Endothelial cell of umbilical vein (primary cell): ENCODE measurements around the gene KRT6C.

Experiments
- CTCF ChIP-seq, 2 donors: IDR thresholded peaks; 1 replicate in 1 of 2; 2 replicates in 1 of 2; pipeline ENCODE4 v1.5.1; 2011; ENCODE audit warnings: low read length in 2 of 2, mild to moderate bottlenecking in 2 of 2, moderate library complexity in 2 of 2, control low read depth in 1 of 2, inconsistent platforms in 1 of 2, low read depth in 1 of 2; ENCODE audit not compliant: insufficient read depth in 1 of 2; ENCODE audit errors: extremely low read depth in 1 of 2
- EZH2 ChIP-seq: IDR thresholded peaks from 2 replicates; pipeline ENCODE4 v1.6.1; 2012; ENCODE audit warnings: borderline replicate concordance, low read depth, mild to moderate bottlenecking, moderate library complexity, low read length, inconsistent platforms; ENCODE audit not compliant: severe bottlenecking
- FOS ChIP-seq: IDR thresholded peaks from 2 replicates; pipeline ENCODE4 v1.6.1; 2011; ENCODE audit warnings: mild to moderate bottlenecking, low read length, moderate library complexity, borderline replicate concordance; ENCODE audit not compliant: insufficient read depth
- GATA2 ChIP-seq: IDR thresholded peaks from 2 replicates; pipeline ENCODE4 v1.7.0; 2011; ENCODE audit warnings: low read depth, mild to moderate bottlenecking, moderate library complexity, mixed read lengths, low read length; ENCODE audit not compliant: insufficient read length, insufficient read depth
- JUN ChIP-seq: IDR thresholded peaks from 2 replicates; pipeline ENCODE4 v1.6.1; 2011; ENCODE audit warnings: borderline replicate concordance, low read depth; ENCODE audit not compliant: insufficient read length, insufficient read depth
- MAX ChIP-seq: IDR thresholded peaks from 2 replicates; pipeline ENCODE4 v1.6.1; 2011; ENCODE audit not compliant: insufficient read depth, insufficient read length
- MYC ChIP-seq: IDR thresholded peaks from one replicate; pipeline ENCODE4 v1.6.1; 2011; ENCODE audit warnings: mild to moderate bottlenecking, low read depth, low read length
- POLR2A ChIP-seq: IDR thresholded peaks from 2 replicates; pipeline ENCODE4 v1.6.1; 2012; ENCODE audit warnings: low read depth, mild to moderate bottlenecking, control low read depth, low read length
- POLR2AphosphoS5 ChIP-seq: IDR thresholded peaks from 2 replicates; pipeline ENCODE4 v1.6.1; 2012; ENCODE audit warnings: low read depth, mild to moderate bottlenecking, control low read depth, low read length, moderate library complexity; ENCODE audit not compliant: insufficient read depth

- TF ChIP-seq CTCF (IDR thresholded peaks at IDR 0.05; ENCODE audit: extremely low read depth in 1 of 2, insufficient read depth in 1 of 2, low read depth in 1 of 2, low read length in 2 of 2) (no peak), POLR2A (no peak), EZH2 (no peak), POLR2AphosphoS5 (no peak), MYC (no peak), JUN (no peak), MAX (no peak), GATA2 (no peak), FOS (no peak)
These were observed 48.9 kb upstream of the KRT6C start for GRCh38 chr12:52522346-52523011.
